ENCODE data around the gene SLC26A9. TPM values are rescaled to one million over a fixed set of nuclear protein-coding genes. Genes with fewer than 3 reads are reported as not detected.

The SLC26A9 gene
- total and polyA plus RNA-seq, 10 of the 15 experiments (the other 5 are each of a cell fraction or from before 2014, with no cell fraction given) = 0.09 to 0.40 (median 0.17) TPM

GRCh38 chr1:205989786-205990185 is 46.5 kb upstream of the SLC26A9 start (continued):
- no peak for TF ChIP-seq MTA3 (IDR thresholded peaks at IDR 0.05; ENCODE audit: borderline replicate concordance, low read length)
- no peak for TF ChIP-seq ETV6 (conservative IDR thresholded peaks at IDR 0.05 in 1 of 2, IDR thresholded peaks at IDR 0.05 in 1 of 2; ENCODE audit: borderline replicate concordance in 1 of 2, low read depth in 1 of 2)
- TF ChIP-seq ZSCAN29 (IDR thresholded peaks at IDR 0.05) = no peak
- TF ChIP-seq MEF2A (IDR thresholded peaks at IDR 0.05; ENCODE audit: insufficient read depth, low read depth, low read length) = no peak

- FAIRE-seq = no peak
- Histone ChIP-seq H3K9ac (ENCODE audit: control insufficient read depth, insufficient read depth, low read length) (no peak overlapping the region), H3K79me2 (ENCODE audit: control insufficient read depth, insufficient read depth, low read length) (no peaks in the 10 kb centered on the region), H2AFZ (ENCODE audit: control insufficient read depth, low read depth, low read length) (no peak overlapping the region), H3K27me3 (replicated peaks in 1 of 2; ENCODE audit: control insufficient read depth in 2 of 2, insufficient read depth in 2 of 2, low read length in 1 of 2) (peaks cover 2 to 4% of the 10 kb centered on the region in 2 experiments), H3K9me3 (replicated peaks; ENCODE audit: control insufficient read depth, insufficient read depth, low read length) (no peaks in the 10 kb centered on the region), H3K36me3 (ENCODE audit: control insufficient read depth in 2 of 2, insufficient read depth in 2 of 2, low read length in 1 of 2) (no peaks in the 10 kb centered on the region), H3K27ac (ENCODE audit: control insufficient read depth, insufficient read depth) (no peak overlapping the region), H3K4me1 (ENCODE audit: control insufficient read depth, insufficient read depth, low read length) (no peaks in the 10 kb centered on the region), H4K20me1 (ENCODE audit: control insufficient read depth, insufficient read depth) (no peaks in the 10 kb centered on the region), H3K4me3 (no peak overlapping the region), H3K4me2 (ENCODE audit: control insufficient read depth, insufficient read depth) (no peak overlapping the region)
- 70% methylated on average over 12 of the region's 12 CpGs for WGBS (ENCODE audit: insufficient coverage, insufficient replicate concordance, low lambda C conversion rate, missing lambda C conversion rate)
- no TSS peak for BruUV-seq (replicated peaks)
- in situ Hi-C loops (cut with MboI) (no loop called here), intact Hi-C loops (cut with micrococcal nuclease; ENCODE audit: unreplicated experiment) (no loop called here)
- ChIA-PET POLR2A (no interaction called here), SMC1A (ENCODE audit: uncharacterized antibody, unreplicated experiment) (interaction anchor here (5.2 to 5.3 kb wide), 2 partner anchors 41 to 119 kb away, joined by 38 to 98 read pairs; no protein-coding TSS in a partner anchor), RAD21 (ENCODE audit: unreplicated experiment) (no interaction called here), CTCF (interaction anchor here (4.2 to 9.6 kb wide), 3 partner anchors 11 to 117 kb away, joined by 39 to 296 read pairs (median 107); no protein-coding TSS in a partner anchor)
- no peak for DNase-seq (ENCODE audit: low read depth, low spot score)
- ATAC-seq = no peak
- TF ChIP-seq TCF7 (IDR thresholded peaks at IDR 0.05; ENCODE audit: borderline replicate concordance) (no peak), SMARCA5 (IDR thresholded peaks at IDR 0.05) (no peak), RAD51 (IDR thresholded peaks at IDR 0.05) (no peak), EED (IDR thresholded peaks at IDR 0.05; ENCODE audit: low read depth) (no peak), MTA2 (IDR thresholded peaks at IDR 0.05; ENCODE audit: low read depth) (no peak), ZNF592 (IDR thresholded peaks at IDR 0.05) (no peak), RAD21 (IDR thresholded peaks at IDR 0.05; ENCODE audit: insufficient read depth, low read depth, low read length) (no peak), E2F8 (IDR thresholded peaks at IDR 0.05; ENCODE audit: low read depth, partially characterized antibody) (no peak), SUPT20H (IDR thresholded peaks at IDR 0.05; ENCODE audit: borderline replicate concordance, control insufficient read depth, low read depth, low read length) (no peak), NFYB (IDR thresholded peaks at IDR 0.05; ENCODE audit: insufficient read depth, low read depth, low read length) (no peak), TCF12 (IDR thresholded peaks at IDR 0.05; ENCODE audit: low read depth, low read length) (no peak)
Measured at GRCh38 chr1:205988585-205988995, 45.3 kb upstream of the SLC26A9 start.
